Peyer's patch (tissue), 4 donors: ENCODE measurements around the gene LRP5. TPM values are rescaled to one million over a fixed set of nuclear protein-coding genes. Genes with fewer than 3 reads are reported as not detected.

ENCODE experiments used
- DNase-seq, 3 donors: peaks; one replicate each; pipeline ENCODE4 v3.0.0-alpha.2; 2017 to 2019
- H3K27ac ChIP-seq, 4 donors: fragments of 200-600 bp; sonication (generic); one replicate each; pipeline ENCODE4 v1.5.1; 2016 to 2019
- H3K27me3 ChIP-seq, 2 donors: fragments of 200-600 bp; sonication (generic); one replicate each; pipeline ENCODE4 v1.5.1; 2019
- H3K36me3 ChIP-seq, 3 donors: fragments of 200-600 bp; sonication (generic); one replicate each; pipeline ENCODE4 v1.5.1; 2016 to 2019
- H3K4me1 ChIP-seq, 4 donors: fragments of 200-600 bp; sonication (generic); one replicate each; pipeline ENCODE4 v1.5.1; 2016 to 2019
- H3K4me3 ChIP-seq, 4 donors: fragments of 200-600 bp; sonication (generic); 1 replicate in 3 of 4; 2 replicates in 1 of 4; pipeline ENCODE4 v1.5.1; 2016 to 2019; ENCODE audit warnings: mild to moderate bottlenecking in 1 of 4
- H3K9me3 ChIP-seq, 4 donors: fragments of 200-600 bp; sonication (generic); one replicate each; pipeline ENCODE4 v1.5.1; 2016 to 2019; ENCODE audit warnings: mild to moderate bottlenecking in 1 of 4
- POLR2A ChIP-seq, 2 donors: fragments of 450-650 bp; IDR thresholded peaks; one replicate each; pipeline ENCODE4 v1.5.1; 2017; ENCODE audit warnings: antibody characterized with exemption in 2 of 2, mild to moderate bottlenecking in 2 of 2, moderate library complexity in 2 of 2
- total RNA-seq, 4 donors: library from RNA; depleted of rRNA; stranded (reverse); fragments of >200 nt; gene quantifications; one replicate each; pipeline ENCODE4 v1.1.0, GENCODE V29; 2016
- TF ChIP-seq, protein P1 (sequence below), 6 experiments: fragments of 450-650 bp in 4 of 6; fragments of 200-600 bp in 2 of 6; sonication (generic) in 1 of 6; IDR thresholded peaks; one replicate each; pipeline ENCODE4 v1.5.1; 2017 to 2019; ENCODE audit warnings: antibody characterized with exemption in 6 of 6, mild to moderate bottlenecking in 3 of 6, moderate library complexity in 1 of 6

Gene LRP5
- total RNA-seq, 4 donors from 2014 or later: 149 to 196 (median 168) TPM

DNA sequence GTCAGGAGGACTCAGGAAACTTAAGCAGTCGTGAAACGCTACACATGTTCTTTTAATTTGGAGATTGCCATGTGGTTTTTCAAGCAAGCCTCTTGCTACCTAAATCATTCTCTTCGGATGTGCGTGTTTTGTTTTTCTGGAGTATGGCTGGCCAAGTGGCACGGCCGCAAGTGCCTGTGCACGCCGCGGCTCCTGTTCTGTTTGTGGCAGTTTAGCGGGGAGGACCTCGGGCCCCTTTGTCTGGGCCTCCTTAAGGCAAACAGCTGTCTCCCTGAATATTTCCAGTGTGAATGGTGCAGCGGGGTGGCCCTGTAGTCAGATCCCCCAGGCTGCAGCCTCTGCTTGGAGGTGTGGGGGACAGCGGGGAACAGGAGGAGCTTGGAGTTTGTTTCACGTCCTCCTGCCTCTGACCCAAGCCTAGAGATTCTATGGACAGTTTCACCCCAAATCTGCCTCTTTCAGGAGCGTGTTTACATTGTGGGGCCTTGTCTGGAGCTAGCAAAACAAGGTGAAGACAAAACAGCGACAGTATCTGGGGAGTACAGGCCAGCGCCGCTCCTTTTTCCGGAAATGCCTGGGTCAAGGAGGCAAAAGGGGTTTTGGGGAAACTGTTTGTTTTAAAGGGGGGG is 1.3 kb downstream of the LRP5 start:
- H3K4me1 ChIP-seq: peaks cover 0 to 42% (median 4%) of the 10 kb centered on the region in 4 donors
- no peak for TF ChIP-seq POLR2A (IDR thresholded peaks at IDR 0.05)
- TF ChIP-seq, protein P1, sequence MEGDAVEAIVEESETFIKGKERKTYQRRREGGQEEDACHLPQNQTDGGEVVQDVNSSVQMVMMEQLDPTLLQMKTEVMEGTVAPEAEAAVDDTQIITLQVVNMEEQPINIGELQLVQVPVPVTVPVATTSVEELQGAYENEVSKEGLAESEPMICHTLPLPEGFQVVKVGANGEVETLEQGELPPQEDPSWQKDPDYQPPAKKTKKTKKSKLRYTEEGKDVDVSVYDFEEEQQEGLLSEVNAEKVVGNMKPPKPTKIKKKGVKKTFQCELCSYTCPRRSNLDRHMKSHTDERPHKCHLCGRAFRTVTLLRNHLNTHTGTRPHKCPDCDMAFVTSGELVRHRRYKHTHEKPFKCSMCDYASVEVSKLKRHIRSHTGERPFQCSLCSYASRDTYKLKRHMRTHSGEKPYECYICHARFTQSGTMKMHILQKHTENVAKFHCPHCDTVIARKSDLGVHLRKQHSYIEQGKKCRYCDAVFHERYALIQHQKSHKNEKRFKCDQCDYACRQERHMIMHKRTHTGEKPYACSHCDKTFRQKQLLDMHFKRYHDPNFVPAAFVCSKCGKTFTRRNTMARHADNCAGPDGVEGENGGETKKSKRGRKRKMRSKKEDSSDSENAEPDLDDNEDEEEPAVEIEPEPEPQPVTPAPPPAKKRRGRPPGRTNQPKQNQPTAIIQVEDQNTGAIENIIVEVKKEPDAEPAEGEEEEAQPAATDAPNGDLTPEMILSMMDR (IDR thresholded peaks at IDR 0.05): no peak
- H3K9me3 ChIP-seq: no peaks in the 10 kb centered on the region
- H3K4me3 ChIP-seq: peak overlapping the region; percentile 58 to 94 (median 83)
- DNase-seq: peak in 1 of 3 donors; percentile 56
- no peaks in the 10 kb centered on the region for H3K36me3 ChIP-seq
- H3K27me3 ChIP-seq: no peaks in the 10 kb centered on the region
- peak overlapping the region; percentile 62 to 92 (median 80) for H3K27ac ChIP-seq

DNA sequence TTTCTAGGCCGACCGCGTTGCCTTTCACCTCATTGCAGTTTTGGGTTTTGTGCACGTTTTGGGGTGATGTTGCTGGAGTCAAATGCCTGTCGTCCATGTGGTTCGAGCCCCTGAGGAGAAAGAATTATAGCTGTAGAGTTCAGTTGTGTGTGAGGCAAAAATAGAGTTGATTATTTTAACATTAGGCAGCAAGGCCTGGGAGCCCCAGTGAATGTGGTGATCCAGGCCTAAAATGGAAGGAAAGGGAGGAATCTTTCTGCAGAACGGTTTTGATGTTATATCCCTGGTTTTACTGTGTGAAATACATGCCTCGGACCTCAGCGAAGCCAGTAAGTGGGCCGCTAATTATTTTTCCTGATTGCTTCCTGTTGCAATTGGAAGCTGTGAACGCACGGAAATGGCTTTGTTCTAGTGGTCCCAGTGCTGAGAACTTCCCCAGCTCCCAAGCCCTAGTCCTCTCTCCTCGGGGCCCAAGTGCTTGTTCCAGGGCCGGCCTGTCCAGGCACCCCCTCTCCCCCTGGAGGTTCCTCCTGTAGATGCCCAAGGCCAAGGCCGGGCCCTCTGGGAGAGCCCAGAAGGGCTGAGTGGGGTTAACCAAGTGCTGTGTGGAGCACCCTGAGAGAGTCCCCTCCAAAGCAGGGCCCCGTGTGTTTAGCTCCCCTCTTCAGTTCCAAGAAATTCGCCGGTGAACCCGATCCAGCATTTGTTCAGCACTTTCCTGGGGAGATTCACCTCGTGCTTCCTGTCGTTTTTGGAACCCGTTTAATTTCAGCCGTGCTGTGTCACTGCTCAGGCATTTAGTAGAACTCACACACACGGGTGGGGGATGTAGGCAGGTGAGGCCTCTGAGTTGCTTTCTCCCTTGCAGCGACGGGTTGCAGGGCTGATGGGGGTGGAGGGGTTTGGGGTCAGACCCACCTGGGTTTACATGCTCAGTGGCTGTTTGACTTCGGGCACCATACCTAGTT is 2.1 kb downstream of the LRP5 start:
- Histone ChIP-seq H3K36me3 (no peaks in the 10 kb centered on the region), H3K4me3 (peak overlapping the region in 3 of 4 donors; percentile 58 to 94 (median 90)), H3K27ac (peak overlapping the region; percentile 31 to 92 (median 80)), H3K4me1 (peaks cover 0 to 42% (median 4%) of the 10 kb centered on the region in 4 donors), H3K9me3 (no peaks in the 10 kb centered on the region), H3K27me3 (no peaks in the 10 kb centered on the region)
- TF ChIP-seq POLR2A (IDR thresholded peaks at IDR 0.05): no peak
- TF ChIP-seq, protein P1 (IDR thresholded peaks at IDR 0.05): no peak
- DNase-seq: peak in 1 of 3 donors; percentile 59

DNA sequence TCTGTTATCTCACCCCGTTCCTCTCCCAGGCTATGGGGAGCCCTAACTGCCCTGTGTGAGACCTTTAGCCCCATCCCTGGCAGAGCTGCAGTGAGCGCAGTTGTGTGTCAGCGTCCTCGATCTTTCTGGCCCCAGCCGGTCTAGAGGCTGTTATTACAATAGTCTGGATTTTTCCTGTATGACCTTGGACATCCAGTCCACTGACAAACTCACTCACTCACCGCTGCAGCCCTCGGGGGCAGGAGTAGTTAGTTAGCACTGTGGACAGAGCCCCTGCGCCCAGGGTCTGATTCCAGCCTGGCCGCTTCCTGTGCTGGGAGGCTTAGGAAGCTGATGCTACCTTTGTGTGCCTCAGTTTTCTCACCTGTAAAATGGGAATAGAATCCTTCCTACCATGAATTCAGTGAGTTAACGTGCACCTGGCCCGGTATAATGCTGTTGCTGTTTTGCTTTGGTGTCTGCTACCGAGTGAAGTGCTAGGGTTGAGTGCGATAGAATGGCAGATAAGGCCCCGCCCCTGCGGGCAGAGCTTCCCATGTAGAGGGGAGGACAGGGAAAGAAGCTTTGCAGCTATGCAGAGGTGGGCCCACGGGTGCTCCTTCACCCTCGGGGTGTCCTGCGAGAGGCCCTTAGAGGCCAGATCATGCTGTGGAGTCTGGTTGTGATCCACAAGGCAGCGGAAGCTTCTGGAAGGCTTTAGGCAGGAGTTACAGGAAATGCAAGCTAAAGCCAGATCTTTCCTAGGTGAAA is 3.0 kb downstream of the LRP5 start:
- H3K27me3 ChIP-seq: no peaks in the 10 kb centered on the region
- peak overlapping the region in 3 of 4 donors; percentile 75 to 92 (median 86) for H3K27ac ChIP-seq
- TF ChIP-seq, protein P1 (IDR thresholded peaks at IDR 0.05): peak in 1 of 6 experiments; percentile 3
- peak; percentile 76 to 88 for TF ChIP-seq POLR2A (IDR thresholded peaks at IDR 0.05)
- no peaks in the 10 kb centered on the region for H3K9me3 ChIP-seq
- DNase-seq: peak in 2 of 3 donors; percentile 81 to 85
- peaks cover 0 to 42% (median 4%) of the 10 kb centered on the region in 4 donors for H3K4me1 ChIP-seq
- H3K4me3 ChIP-seq: peak overlapping the region in 2 of 4 donors; percentile 90 to 94
- no peaks in the 10 kb centered on the region for H3K36me3 ChIP-seq

DNA sequence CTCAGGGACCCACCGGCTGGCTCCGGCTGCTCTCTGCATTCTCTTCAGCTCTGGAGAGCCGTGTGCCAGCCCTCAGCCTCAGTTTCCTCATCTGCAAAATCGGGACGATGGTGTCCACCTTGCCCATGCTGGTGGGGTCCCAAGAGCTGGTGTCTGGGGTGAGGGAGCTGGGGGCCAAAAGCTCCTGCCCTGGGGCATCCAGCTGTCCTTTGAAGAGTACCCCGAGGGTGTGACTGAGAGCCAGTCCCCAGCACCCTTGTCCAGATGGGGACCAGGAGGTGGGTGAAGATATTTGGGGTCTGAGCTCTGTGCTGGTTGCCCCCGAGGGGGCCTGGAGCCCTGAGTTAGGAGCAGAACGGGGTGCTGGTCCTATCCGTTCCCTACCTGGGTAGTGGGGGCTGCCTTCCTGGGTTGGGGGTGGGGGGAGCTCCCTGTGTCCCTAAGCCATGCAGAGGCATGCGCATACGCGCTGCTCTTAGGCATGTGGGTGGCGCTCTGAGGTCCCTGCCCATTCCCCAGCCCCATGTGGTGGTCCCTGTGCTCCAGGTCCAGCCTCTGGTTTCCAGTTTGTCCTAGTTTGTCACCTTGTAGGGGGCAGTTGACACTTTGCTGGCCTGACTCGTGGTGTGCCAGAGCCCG is 4.9 kb downstream of the LRP5 start:
- Histone ChIP-seq H3K27ac (peak overlapping the region in 2 of 4 donors; percentile 8 to 56), H3K4me3 (peak overlapping the region in 2 of 4 donors; percentile 12 to 21), H3K9me3 (no peaks in the 10 kb centered on the region), H3K4me1 (peaks cover 0 to 51% (median 6%) of the 10 kb centered on the region in 4 donors), H3K27me3 (no peaks in the 10 kb centered on the region), H3K36me3 (no peaks in the 10 kb centered on the region)
- DNase-seq: no peak
- TF ChIP-seq POLR2A (IDR thresholded peaks at IDR 0.05): no peak

DNA sequence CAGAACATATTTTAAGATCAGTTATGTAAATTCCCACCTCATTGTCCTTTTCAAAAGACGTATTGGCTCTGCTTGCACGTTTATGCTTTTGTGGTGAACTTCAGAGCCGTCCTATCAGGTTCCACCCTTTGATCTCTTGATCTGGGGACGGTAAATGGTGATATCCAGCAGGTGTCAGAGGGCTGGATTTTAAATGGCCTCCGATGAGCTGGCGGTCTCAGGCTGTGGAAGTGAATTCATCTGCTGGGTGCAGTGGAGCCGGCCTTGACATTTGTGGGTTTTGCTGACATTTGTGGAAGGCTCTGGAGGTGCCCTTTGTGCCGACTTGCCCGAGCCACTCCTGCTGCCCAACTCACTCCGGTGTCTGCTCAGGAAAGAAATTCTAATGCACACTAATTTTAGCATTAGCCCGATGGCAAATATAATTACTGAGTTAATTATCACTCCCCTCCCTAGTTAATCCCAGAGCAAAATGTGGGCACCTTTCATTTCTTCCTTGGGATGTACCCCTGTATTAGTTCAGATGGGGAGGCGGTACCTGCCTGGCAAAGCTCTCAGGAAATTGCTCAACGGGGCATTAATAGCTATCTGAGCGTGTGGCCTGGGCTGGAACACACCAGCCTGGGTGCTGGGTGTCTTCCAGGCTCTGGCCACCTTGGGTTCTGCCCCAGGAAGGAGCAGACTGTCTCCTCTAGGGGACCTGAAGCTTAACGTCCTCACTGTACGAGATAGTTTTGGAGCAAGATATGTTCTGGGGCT is 9.1 kb downstream of the LRP5 start:
- Histone ChIP-seq H3K4me3 (no peak overlapping the region), H3K9me3 (no peaks in the 10 kb centered on the region), H3K27me3 (no peaks in the 10 kb centered on the region), H3K27ac (peak overlapping the region in 3 of 4 donors; percentile 10 to 85 (median 50)), H3K4me1 (peaks cover 0 to 45% (median 2%) of the 10 kb centered on the region in 4 donors), H3K36me3 (no peaks in the 10 kb centered on the region)
- TF ChIP-seq, protein P1 (IDR thresholded peaks at IDR 0.05): no peak
- no peak for TF ChIP-seq POLR2A (IDR thresholded peaks at IDR 0.05)
- peak in 2 of 3 donors; percentile 54 to 62 for DNase-seq
